HTERT RPE-1 (cell line): ENCODE data around the gene HAUS2.
"Not testable (repeated sequence)": the region's sequence is repeated elsewhere in the genome, so short reads cannot be mapped to it uniquely, and the experiment has no call there.

Experiments
- in situ Hi-C: fragments of 300-500 bp; cut with MboI; formaldehyde crosslinking; loops from 4 replicates; pipeline ENCODE4 v1.14.3; 2020; ENCODE audit warnings: low sequenced_read_pairs

The HAUS2 gene

GRCh38 chr15:42548249-42549031 is at the start of gene HAUS2, which contains the start of gene LRRC57:
Gene HAUS2 (plus strand): TSS chr15:42548838. CDS start chr15:42548873, 35 bp downstream.
Gene LRRC57 (minus strand): TSS chr15:42548793. CDS start chr15:42548434, 359 bp downstream.
- in situ Hi-C loops, result no loop called here

DNA sequence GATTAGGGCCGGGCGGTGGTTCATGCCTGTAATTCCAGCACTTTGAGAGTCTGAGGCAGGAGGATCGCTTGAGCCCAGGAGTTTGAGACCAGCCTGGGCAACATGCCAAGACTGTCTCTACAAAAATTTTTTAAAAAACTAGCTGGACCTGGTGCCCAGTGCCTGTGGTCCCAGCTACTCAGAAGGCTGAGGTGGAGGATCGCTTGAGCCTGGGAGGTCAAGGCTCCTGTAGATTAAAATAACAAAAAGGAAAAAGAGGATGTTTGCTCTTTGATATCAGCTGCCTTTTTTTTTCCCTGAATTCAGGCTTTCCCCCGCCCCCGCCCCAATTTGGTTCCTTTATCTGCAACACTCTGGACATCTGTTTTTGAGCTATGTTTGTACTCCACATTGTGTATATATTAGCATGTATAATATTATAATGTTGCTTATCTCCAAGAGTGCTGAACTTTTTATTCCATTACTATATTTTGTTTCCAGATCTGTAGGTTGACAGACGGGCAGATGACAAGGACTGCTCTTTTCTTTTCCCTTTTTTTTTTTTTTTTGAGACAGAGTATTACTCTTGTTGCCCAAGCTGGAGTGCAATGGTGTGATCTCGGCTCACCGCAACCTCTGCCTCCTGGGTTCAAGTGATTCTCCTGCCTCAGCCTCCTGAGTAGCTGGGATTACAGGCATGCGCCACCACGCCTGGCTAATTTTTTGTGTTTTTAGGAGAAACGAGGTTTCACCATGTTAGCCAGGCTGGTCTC is 48.6 kb upstream of the HAUS2 start:
- in situ Hi-C loops, result no loop called here

- in situ Hi-C loops, result no loop called here
Observed at GRCh38 chr15:42502477-42502876, 46.2 kb upstream of the HAUS2 start.

GRCh38 chr15:42503825-42504224 is 44.8 kb upstream of the HAUS2 start:
- in situ Hi-C loops, result no loop called here

- in situ Hi-C loops, result no loop called here
Observed at GRCh38 chr15:42504631-42505030, 44.0 kb upstream of the HAUS2 start.

DNA sequence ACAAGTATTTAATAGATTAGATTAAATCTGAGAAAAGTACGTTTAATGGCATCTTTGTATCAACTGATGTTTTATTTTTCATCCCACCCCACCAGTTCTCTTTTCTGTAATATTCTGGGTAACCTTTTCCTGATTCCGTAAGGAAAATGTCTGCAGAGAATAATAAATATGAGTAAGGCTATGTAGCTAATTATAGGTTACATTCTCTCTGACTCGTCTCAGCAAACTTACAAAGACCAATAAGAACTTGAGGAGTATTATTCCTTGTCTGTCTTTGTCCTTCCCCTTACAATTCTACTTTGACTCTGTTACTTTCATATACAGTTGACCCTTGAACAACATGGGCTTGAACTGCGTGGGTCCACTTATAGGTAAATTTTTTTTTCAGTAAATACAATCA is 41.1 kb upstream of the HAUS2 start:
- in situ Hi-C loops, result no loop called here

GRCh38 chr15:42508263-42508690 is 40.4 kb upstream of the HAUS2 start:
- in situ Hi-C loops, result no loop called here

DNA sequence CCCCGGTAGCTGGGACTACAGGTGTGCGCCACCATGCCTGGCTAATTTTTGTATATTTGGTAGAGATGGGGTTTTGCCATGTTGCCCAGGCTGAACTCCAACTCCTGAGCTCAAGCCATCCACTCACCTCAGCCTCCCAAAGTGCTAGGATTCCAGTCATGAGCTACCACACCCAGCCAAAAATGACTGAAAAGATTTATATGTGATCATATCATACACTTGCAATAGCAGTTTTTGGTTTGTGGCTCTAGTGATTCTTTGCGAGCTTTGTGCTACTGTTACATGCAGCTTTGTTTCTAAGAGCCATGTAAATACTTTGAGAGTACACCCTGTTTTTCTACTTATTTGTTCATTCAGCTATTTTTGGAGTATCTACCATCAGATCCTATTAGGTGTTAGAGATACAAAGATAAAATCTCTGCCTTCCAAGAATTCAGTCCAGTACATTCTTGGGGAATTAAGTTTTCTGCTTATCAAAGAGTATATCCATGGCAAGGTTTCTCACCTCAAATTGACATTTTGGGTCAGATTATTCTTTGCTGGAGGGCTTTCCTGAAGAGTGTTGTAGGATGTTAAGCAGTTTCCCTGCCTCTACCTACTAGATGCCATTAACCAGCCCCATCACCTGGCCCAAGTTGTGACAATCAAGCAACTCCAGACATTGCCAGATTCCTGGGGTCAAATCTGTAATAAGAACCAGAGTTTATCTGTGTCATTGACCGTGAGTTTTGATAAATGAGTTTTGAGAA is 38.2 kb upstream of the HAUS2 start:
- in situ Hi-C loops, result no loop called here

DNA sequence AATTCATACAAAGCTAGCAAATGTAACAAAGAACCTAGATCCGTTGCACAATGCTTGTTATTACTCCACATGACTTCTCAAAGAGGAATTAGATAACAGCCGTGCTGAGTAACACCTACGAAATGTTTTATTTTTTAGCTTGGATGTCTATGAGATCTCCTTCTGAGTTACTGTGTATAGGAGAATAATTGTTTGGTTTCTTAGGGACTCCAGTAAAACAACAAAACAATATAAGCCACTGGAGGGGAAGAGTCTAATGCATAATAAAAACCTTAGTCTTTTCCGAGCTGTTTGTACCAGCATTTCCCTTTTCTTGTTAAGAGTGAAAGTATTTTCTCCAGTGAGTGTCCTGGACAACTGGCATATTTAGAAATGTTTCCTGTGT is 37.6 kb upstream of the HAUS2 start:
- in situ Hi-C loops, result no loop called here

DNA sequence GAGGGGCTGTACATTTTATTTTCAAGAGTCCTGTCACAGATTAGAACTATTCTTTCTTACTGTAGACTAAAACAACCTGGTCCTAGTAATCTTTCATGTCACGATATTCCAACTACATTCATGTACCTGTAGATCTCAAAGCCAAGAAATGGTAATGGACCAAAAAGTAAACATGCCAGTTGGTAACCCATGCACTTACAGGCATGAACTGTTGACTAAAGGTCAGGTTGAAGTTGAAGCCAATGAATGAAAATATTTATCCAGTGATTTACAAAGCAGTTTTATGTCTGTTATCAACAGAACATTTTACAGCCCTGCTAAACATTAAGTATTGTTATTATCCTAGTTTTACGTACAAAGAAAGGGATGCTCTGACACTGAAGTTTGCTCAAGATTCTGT is 25.3 kb upstream of the HAUS2 start:
- in situ Hi-C loops, result no loop called here

GRCh38 chr15:42528970-42529369 is 19.7 kb upstream of the HAUS2 start:
- in situ Hi-C loops, result no loop called here

DNA sequence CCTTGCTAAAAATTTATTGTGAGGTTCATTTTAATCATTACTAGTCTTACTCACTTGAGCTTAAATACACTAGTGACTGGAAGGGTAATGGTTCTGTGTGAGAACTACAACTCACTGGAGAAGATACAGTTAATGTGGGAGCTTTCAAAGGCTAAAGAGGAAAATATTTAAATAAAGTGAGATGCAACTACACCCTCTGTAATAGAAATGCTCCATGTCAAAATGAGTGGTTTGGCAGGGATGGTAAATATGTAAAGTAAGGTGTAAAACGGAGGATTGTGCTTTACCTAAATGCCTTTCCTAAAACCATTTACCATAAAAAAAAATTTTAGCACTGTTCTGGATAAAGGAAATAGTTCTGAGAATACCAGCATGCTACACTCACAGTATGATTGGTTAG is 15.4 kb upstream of the HAUS2 start:
- in situ Hi-C loops, result no loop called here

GRCh38 chr15:42544853-42545629 is 3.6 kb upstream of the HAUS2 start:
- in situ Hi-C loops, result no loop called here

DNA sequence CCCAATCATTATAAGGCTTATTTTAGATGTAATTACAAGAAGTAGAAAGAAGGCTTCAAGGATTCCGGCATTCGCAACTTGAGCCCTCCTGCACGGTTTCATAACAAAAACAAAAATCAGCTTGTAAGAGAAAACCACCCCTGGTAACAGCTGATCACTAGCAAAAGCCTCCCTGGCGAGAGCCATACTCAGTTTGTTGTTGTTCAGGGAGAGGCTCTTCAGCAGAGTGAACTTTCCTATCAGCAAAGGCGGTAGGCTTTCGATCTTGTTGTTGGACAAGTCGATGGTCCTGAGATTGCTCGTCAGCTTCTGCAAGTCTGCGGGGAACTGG is 755 bp upstream of the HAUS2 start:
- in situ Hi-C loops, result no loop called here

DNA sequence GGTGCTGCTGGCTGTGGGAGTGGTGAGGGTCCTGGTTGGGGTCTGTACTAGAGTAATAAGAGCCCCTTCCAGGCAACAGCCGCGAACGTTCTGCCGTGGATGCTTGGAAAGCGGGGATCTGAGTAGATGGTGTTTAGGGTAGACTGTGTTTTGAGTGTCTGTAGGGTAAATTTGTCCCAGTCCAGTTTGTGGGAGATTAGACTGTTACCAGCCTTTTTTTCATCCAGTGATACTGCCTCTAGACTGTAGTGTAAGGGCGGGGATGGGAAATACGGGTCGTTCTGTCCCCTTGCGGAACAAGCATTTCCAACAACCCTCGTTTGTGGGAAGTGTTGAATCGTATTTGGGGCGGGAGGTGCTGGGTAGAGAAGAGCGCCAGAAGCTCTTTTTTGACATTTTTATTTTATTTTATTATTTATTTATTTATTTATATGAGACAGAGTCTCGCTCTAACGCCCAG is 424 bp downstream of the HAUS2 start:
- in situ Hi-C loops, result no loop called here

- in situ Hi-C loops, result no loop called here
Observed at GRCh38 chr15:42549741-42550392, 1.2 kb downstream of the HAUS2 start.

DNA sequence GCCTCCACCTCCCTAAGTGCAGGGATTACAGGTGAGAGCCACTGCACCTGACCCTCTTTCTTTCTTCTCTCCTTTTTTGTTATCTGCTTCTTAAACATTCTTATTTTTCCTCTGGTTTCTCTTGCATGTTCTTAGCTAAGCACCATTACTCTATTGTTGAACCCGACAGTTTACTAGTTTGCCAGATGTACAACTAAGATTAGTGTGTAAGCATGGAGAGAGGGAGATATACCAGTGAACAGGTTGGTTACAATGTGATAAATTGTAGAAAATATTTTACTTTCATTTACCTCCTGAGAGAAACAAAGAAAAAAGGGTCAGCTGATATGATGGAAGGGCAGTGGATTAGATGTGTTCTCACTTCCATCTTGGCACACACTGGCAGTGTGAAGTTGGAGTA is 4.9 kb downstream of the HAUS2 start:
- in situ Hi-C loops, result no loop called here

GRCh38 chr15:42556550-42557207 is 8.0 kb downstream of the HAUS2 start:
- in situ Hi-C loops, result not testable (repeated sequence)

GRCh38 chr15:42558739-42559138 is 10.1 kb downstream of the HAUS2 start:
- in situ Hi-C loops, result no loop called here
